ENCODE data around the gene GRK5. TPM values are rescaled to one million over a fixed set of nuclear protein-coding genes. Genes with fewer than 3 reads are reported as not detected.

Gene GRK5
- total RNA-seq, 1 donor from 2014 or later, result 47.6 TPM

GRCh38 chr10:119394657-119395279 lies 187.4 kb downstream of the GRK5 start:
- peak; percentile 4 for ATAC-seq (ENCODE audit: poor library complexity)
- intact Hi-C loops (cut with DNase I), result no loop called here
- DNase-seq, result no peak

DNA sequence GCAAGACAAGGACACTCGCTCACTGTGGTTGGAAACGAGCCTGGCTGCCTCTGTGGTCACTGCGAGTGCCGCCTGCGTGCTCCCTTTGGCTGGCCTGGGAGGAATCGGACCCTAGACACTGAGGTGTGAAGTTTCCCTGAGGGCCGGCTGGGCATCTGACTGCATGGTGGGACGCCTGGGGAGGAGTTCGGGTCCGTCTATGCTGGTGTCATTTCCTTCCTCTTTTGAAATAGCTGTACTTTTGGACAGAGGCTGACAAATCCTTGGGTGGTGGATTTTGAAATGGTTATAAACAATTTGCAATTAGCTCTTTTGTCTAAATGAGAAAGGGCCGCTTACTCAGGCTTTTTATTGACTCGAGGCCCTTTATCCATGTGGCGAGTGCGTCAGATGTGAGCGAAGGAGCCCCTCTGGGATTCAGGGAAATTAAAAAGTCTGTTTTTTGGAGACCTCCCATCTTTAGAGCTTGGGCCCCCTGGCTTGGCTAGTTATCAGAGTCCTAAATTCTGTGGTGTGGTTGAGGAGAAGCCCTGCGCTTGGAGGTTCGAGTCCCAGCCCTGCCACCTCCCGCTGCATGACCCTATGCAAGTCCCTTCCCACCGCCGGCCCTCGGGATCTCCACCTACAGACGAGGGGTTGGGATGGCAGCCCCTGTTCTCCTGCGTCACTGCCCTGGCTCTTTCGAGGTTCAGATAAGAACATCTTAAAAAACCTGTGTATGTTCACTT lies 188.1 kb downstream of the GRK5 start:
- peak; percentile 83 for DNase-seq
- intact Hi-C loops (cut with DNase I), result no loop called here
- peak; percentile 68 for ATAC-seq (ENCODE audit: poor library complexity)

GRCh38 chr10:119396008-119396708 lies 188.8 kb downstream of the GRK5 start:
- peak; percentile 27 for DNase-seq

DNA sequence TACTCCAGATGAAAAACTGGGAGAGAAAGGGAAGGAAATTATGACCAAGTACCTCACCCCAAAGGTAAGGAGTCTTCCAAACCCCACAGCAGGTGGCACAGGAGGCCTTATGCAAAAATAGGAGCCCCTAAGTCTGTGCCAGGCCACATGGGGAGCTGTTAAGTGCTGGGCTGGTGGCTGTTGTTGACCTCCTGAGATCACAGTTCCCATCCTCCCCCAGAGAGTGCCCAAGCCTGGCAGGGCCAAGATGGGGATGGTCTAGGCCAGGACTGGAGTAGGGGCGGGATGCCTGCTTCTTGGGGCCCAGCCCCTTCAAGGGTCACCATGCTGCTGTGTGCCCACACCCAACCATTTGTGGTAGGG lies 189.3 kb downstream of the GRK5 start:
- DNase-seq (peak; percentile 31), ATAC-seq (ENCODE audit: poor library complexity) (no peak)

More at GRCh38 chr10:119396008-119396708, 188.8 kb downstream of the GRK5 start:
- no peak for ATAC-seq (ENCODE audit: poor library complexity)
- intact Hi-C loops (cut with DNase I), result no loop called here

GRCh38 chr10:119397416-119397815 lies 190.0 kb downstream of the GRK5 start:
- intact Hi-C loops (cut with DNase I), result no loop called here
- ATAC-seq (ENCODE audit: poor library complexity), result no peak
- DNase-seq, result peak; percentile 31

More for the DNA sequence above, 189.3 kb downstream of the GRK5 start:
- intact Hi-C loops (cut with DNase I), result no loop called here

DNA sequence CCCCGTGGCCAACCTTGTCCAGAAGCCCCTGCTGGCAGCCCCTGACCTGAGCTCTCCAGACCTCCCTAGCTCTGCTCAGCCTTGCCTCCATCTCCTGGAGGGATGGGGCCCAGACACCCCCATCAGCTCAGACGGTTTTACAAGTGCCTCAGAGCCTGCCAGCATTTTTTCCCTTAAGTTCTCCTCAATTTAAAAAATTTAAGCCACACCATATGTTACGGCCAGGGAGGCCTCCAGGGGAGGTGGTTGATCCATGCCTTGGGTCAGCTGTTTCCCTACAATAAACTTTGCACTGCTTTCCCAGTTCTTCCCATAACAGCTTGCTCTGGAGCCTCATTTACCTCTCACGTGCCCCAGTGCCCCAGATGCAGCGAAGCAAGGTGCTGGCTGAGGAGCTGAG lies 191.6 kb downstream of the GRK5 start:
- ATAC-seq (ENCODE audit: poor library complexity), result no peak
- DNase-seq, result no peak
- intact Hi-C loops (cut with DNase I), result no loop called here

DNA sequence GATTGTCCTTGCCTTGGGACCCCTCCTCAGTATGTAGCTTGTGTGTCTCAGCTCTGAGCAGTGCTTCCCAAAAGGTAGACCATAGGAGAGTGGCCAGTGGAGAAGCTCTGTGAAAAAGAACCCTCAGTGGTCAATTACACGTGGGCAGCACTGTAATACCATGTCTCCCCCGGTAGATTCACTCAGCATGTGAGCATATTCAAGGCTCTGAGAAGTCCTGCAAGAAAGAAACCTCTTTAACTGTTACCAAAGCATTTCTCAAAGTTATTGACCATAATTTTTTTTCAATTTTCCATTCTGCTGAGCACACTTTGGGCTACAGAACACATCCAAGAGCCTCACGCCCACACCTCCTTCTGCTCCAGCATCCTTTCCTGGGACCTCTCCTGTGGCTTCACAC lies 192.1 kb downstream of the GRK5 start:
- intact Hi-C loops (cut with DNase I), result no loop called here
- DNase-seq, result no peak
- ATAC-seq (ENCODE audit: poor library complexity), result no peak

- DNase-seq, result peak; percentile 81
- intact Hi-C loops (cut with DNase I), result no loop called here
- peak; percentile 86 for ATAC-seq (ENCODE audit: poor library complexity)
Measured at GRCh38 chr10:119401671-119402395, 194.5 kb downstream of the GRK5 start.

DNA sequence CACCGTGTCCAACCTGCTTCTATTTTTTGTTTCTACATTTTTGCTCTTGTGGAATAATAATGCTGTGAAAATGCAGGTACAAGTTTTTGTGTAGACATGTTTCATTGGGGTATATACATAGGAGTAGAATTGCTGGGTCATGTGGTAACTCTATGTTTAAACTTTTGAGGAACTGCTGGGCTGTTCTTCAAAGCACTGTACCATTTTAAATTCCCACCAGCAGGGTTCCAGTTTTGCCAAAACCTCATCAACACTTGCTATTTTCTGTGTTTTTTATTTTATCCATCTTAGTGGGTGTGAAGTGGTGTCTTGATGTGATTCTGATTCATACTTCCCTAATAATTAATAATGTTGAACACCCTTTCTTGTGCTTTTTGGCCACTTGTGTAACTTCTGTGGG lies 196.6 kb downstream of the GRK5 start:
- intact Hi-C loops (cut with DNase I), result no loop called here
- DNase-seq, result no peak
- ATAC-seq (ENCODE audit: poor library complexity), result no peak

DNA sequence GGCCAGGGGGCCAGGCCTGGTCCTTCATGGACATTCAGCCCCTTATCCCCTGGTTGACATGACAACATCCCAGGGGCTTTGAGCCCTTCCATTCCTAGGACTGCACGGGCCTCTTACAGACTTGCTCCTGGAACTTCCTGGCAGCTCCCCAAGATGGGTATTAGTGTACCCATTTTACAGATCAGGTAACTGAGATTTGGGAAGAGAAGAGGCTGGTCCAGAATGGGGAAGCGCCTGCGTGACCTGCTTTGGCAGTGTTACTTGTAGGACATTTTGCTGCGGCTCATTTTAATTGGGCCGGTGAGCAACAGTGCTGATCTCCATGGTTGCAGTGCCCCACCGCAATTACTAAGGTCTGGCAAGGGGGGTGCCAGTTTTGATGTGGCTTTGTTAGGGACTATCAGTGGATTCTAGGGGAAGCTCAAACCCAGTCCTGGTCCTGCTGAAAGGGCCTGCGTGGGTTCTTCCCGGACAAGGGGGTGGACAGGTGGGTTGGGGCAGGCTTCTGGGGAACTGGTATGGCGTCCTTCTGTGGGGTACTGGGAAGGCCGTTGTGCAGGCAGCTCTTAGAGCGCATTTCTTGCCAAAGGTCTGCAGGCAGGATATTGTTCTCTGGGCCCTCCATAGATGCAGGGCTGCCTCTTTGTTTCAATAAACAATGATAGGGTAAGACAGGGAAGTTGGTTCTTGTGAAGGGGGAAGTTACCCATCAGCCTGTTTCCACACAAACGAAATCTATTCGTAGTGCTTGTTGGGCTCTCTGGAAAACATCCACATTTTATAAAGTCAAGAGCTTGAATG lies 197.5 kb downstream of the GRK5 start:
- intact Hi-C loops (cut with DNase I), result no loop called here
- DNase-seq, result peak; percentile 35
- no peak for ATAC-seq (ENCODE audit: poor library complexity)

- intact Hi-C loops (cut with DNase I), result no loop called here
- DNase-seq (peak; percentile 41), ATAC-seq (ENCODE audit: poor library complexity) (no peak)
Measured at GRCh38 chr10:119405520-119405807, 198.1 kb downstream of the GRK5 start.

GRCh38 chr10:119406137-119406536 lies 198.8 kb downstream of the GRK5 start:
- intact Hi-C loops (cut with DNase I), result no loop called here
- DNase-seq (no peak), ATAC-seq (ENCODE audit: poor library complexity) (no peak)

DNA sequence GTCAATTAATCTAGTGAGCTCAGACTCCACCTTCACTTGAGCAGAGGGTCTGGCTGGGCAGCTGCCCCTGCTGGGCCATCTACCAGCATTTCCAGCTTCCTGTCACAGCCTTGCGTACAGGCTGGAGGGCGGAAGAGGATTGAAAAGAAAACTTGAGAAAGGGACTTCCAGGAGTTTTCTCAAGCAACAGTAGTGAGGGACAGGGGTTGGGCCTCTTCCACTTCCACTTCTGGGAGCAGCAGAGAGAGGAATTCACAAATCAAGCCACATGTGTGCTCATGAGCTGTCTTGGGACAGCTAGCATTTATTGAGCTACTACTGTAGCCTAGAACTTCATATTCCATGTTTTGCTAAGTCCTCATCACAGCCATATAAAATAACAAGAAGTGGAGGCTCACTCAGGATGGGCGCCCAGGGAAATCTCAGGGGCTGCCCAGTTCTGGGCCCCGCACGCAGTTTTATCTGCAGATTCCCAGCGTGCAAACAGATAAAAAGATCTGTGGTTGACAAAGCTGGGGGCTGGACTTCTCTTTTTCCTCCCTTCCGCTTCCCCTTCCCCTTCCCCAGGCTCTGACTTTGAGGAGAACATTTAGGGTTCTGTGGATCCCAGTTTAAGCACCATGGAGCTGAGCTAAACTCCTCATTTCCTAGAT lies 199.4 kb downstream of the GRK5 start:
- DNase-seq, result peak; percentile 39
- intact Hi-C loops (cut with DNase I), result no loop called here
- ATAC-seq (ENCODE audit: poor library complexity), result no peak

DNA sequence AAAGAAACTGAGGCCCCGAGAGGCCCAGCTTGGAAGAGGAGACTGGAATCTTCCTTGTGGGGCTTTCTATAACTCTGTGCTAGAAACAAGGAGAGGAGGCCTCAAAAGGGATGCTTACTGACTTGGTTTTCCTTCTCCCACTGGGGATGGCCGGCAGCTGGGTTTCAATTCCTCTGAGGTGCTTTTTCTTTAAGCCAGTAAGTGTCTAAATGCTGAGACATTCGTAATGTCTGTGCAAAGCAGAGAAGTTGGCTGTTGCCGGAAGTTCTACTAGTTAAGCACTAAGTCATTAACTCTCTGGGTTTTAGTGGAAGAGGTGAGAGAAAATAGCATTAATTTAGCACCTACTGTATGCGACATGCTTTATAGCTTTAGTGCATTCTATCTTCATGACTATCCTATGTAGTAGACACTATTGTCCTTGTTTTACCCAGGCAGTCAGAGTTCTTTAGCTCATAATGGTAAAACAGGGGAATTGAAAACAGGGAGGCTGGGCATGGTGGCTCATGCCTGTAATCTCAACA lies 199.9 kb downstream of the GRK5 start:
- intact Hi-C loops (cut with DNase I), result no loop called here
- ATAC-seq (ENCODE audit: poor library complexity) (peak; percentile 5), DNase-seq (peak; percentile 39)

DNA sequence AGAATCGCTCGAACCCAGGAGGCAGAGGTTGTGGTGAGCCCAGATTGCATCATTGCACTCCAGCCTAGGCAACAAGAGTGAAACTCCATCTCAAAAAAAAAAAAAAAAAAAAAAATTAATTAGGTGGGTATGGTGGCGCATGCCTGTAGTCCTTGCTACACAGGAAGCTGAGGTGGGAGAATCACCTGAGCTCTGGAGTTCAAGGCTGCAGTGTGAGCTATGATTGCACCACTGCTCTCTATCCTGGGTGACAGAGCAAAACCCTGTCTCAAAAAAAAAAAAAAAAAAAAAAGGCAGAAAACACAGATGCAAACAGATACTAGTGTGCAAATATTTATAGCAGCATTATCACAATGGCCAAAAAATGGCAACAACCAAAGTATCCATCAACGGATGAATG lies 200.7 kb downstream of the GRK5 start:
- ATAC-seq (ENCODE audit: poor library complexity), result no peak
- no peak for DNase-seq
- intact Hi-C loops (cut with DNase I), result no loop called here

DNA sequence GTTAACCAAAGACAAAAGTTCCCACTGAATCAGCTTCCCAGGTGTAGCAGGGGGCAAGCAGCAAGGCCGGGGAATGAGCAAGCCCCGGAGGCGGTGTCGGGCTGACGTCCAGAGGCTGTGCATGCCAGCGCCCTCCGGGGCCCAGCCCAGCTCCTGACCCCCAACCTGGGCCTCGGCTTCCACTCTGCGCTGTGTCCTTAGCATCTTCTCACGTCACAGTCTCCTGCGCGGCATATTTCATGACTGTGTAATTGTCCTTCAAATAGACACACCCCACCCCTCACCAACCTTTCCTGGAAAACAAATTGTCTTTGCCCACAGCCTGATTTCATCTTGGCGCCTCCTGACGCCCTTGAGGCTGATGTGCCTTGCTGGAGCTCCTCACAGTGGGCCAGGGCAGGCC lies 201.6 kb downstream of the GRK5 start:
- intact Hi-C loops (cut with DNase I), result no loop called here
- ATAC-seq (ENCODE audit: poor library complexity) (no peak), DNase-seq (peak; percentile 46)

GRCh38 chr10:119409385-119409784 lies 202.0 kb downstream of the GRK5 start:
- DNase-seq, result no peak
- intact Hi-C loops (cut with DNase I), result no loop called here
- ATAC-seq (ENCODE audit: poor library complexity), result no peak

- peak; percentile 67 for ATAC-seq (ENCODE audit: poor library complexity)
- intact Hi-C loops (cut with DNase I), result no loop called here
- peak; percentile 88 for DNase-seq
Measured at GRCh38 chr10:119409906-119410305, 202.5 kb downstream of the GRK5 start.

All from Right ventricle myocardium superior (tissue), 1 donor.